GM12878 (cell line): ENCODE results near the gene MED19. TPM values are rescaled to one million over a fixed set of nuclear protein-coding genes. Genes with fewer than 3 reads are reported as not detected.
A peak's percentile ranks its signal among the peaks of the same experiment; 100 is the strongest.

Experiments used
- CHD4 ChIP-seq: fragments of 200-600 bp; sonication (generic); IDR thresholded peaks from 2 replicates; pipeline ENCODE4 v1.6.1; 2016; ENCODE audit warnings: mild to moderate bottlenecking
- EP300 ChIP-seq, 2 experiments: fragments of 150-350 bp in 1 of 2; IDR thresholded peaks; 2 replicates each; pipeline ENCODE4 v1.6.1; 2011 to 2012; ENCODE audit warnings: low read depth in 2 of 2, low read length in 2 of 2, borderline replicate concordance in 1 of 2, improper control_type of control experiment in 1 of 2, inconsistent platforms in 1 of 2; ENCODE audit not compliant: control insufficient read depth in 1 of 2
- IRF4 ChIP-seq: IDR thresholded peaks from 2 replicates; pipeline ENCODE4 v1.6.1; 2011; ENCODE audit warnings: low read depth, low read length
- JUND ChIP-seq: IDR thresholded peaks from 2 replicates; pipeline ENCODE4 v1.6.1; 2012; ENCODE audit warnings: low read depth, mild to moderate bottlenecking, low read length, improper control_type of control experiment, moderate library complexity
- MYB ChIP-seq: fragments of 150-350 bp; IDR thresholded peaks from 2 replicates; pipeline ENCODE4 v1.6.1; 2014; ENCODE audit warnings: mild to moderate bottlenecking, low read depth, low read length, borderline replicate concordance
- NBN ChIP-seq: fragments of 450-650 bp; IDR thresholded peaks from 2 replicates; pipeline ENCODE4 v1.6.1; 2016
- NFXL1 ChIP-seq: fragments of 450-650 bp; IDR thresholded peaks from 2 replicates; pipeline ENCODE4 v1.6.1; 2017; ENCODE audit warnings: antibody characterized with exemption, mild to moderate bottlenecking, borderline replicate concordance
- PAX5 ChIP-seq: IDR thresholded peaks from 2 replicates; pipeline ENCODE4 v1.6.1; 2011; ENCODE audit warnings: low read depth, low read length, borderline replicate concordance
- POLR2AphosphoS5 ChIP-seq: IDR thresholded peaks from 2 replicates; pipeline ENCODE4 v1.6.1; 2011; ENCODE audit warnings: mild to moderate bottlenecking, low read length, inconsistent platforms
- RB1 ChIP-seq: fragments of 450-650 bp; formaldehyde crosslinking; IDR thresholded peaks from 2 replicates; pipeline ENCODE4 v1.6.1; 2017; ENCODE audit warnings: mild to moderate bottlenecking, borderline replicate concordance
- STAT1 ChIP-seq: fragments of 450-650 bp; conservative IDR thresholded peaks from 2 replicates; pipeline ENCODE4 v1.6.1; 2014; ENCODE audit warnings: antibody characterized with exemption, mild to moderate bottlenecking
- STAT3 ChIP-seq: IDR thresholded peaks from 2 replicates; pipeline ENCODE4 v1.6.1; 2011; ENCODE audit warnings: low read depth, low read length, improper control_type of control experiment
- SUPT20H ChIP-seq: IDR thresholded peaks from 2 replicates; pipeline ENCODE4 v1.6.1; 2011; ENCODE audit warnings: low read depth, mild to moderate bottlenecking, low read length, moderate library complexity, borderline replicate concordance; ENCODE audit not compliant: control insufficient read depth
- TARDBP ChIP-seq: IDR thresholded peaks from 2 replicates; pipeline ENCODE4 v1.6.1; 2016; ENCODE audit warnings: borderline replicate concordance
- TBL1XR1 ChIP-seq: IDR thresholded peaks from 2 replicates; pipeline ENCODE4 v1.6.1; 2012; ENCODE audit warnings: low read depth, low read length, improper control_type of control experiment
- YY1 ChIP-seq: IDR thresholded peaks from 2 replicates; pipeline ENCODE4 v1.6.1; 2011; ENCODE audit warnings: low read depth, mild to moderate bottlenecking, low read length
- ZSCAN29 ChIP-seq: fragments of 450-650 bp; IDR thresholded peaks from 2 replicates; pipeline ENCODE4 v1.6.1; 2017; ENCODE audit warnings: mild to moderate bottlenecking, moderate library complexity
- polyA plus RNA-seq, 11 experiments: library from polyadenylated mRNA; depleted of rRNA in 4 of 11; unstranded in 6 of 11; stranded (reverse) in 5 of 11; fragments of >200 nt; fragmentation: Nextera tagmentation in 4 of 11; fragmentation: Illumina TruSeq in 1 of 11; extraction: Ambion mirVana in 4 of 11; extraction: Trizol in 1 of 11; gene quantifications; 1 replicate in 1 of 11; 2 replicates in 10 of 11; pipeline versions ENCODE4 v1.2.1 to v1.2.3, GENCODE V29; 2011 to 2016; ENCODE audit warnings: inconsistent platforms in 2 of 11, missing spikeins in 2 of 11, low read depth in 1 of 11
- total RNA-seq, 4 experiments: library from RNA; depleted of rRNA in 3 of 4; stranded (reverse); fragments of >200 nt in 3 of 4; fragmentation: Illumina TruSeq in 1 of 4; extraction: Trizol in 1 of 4; gene quantifications; 2 replicates each; pipeline versions ENCODE4 v1.2.1 to v1.2.3, GENCODE V29; 2013 to 2021
- TF ChIP-seq, protein P1 (sequence below): IDR thresholded peaks from 2 replicates; pipeline ENCODE4 v1.6.1; 2012; ENCODE audit warnings: improper control_type of control experiment, low read depth, low read length; ENCODE audit not compliant: insufficient replicate concordance
- TF ChIP-seq, protein P2 (sequence below): fragments of 450-650 bp; IDR thresholded peaks from 2 replicates; pipeline ENCODE4 v1.6.1; 2017; ENCODE audit warnings: borderline replicate concordance
- TF ChIP-seq, protein P3 (sequence below): IDR thresholded peaks from 2 replicates; pipeline ENCODE4 v1.6.1; 2011; ENCODE audit warnings: low read depth, mild to moderate bottlenecking, low read length, moderate library complexity, borderline replicate concordance; ENCODE audit errors: extremely low read depth
- TF ChIP-seq, protein P4 (sequence below): IDR thresholded peaks from 2 replicates; pipeline ENCODE4 v1.6.1; 2012; ENCODE audit warnings: low read length, inconsistent platforms

Gene MED19
- total and polyA plus RNA-seq, 10 of the 15 experiments (the other 5 are each of a cell fraction or from before 2014, with no cell fraction given): 4.9 to 28.2 (median 17.3) TPM

DNA sequence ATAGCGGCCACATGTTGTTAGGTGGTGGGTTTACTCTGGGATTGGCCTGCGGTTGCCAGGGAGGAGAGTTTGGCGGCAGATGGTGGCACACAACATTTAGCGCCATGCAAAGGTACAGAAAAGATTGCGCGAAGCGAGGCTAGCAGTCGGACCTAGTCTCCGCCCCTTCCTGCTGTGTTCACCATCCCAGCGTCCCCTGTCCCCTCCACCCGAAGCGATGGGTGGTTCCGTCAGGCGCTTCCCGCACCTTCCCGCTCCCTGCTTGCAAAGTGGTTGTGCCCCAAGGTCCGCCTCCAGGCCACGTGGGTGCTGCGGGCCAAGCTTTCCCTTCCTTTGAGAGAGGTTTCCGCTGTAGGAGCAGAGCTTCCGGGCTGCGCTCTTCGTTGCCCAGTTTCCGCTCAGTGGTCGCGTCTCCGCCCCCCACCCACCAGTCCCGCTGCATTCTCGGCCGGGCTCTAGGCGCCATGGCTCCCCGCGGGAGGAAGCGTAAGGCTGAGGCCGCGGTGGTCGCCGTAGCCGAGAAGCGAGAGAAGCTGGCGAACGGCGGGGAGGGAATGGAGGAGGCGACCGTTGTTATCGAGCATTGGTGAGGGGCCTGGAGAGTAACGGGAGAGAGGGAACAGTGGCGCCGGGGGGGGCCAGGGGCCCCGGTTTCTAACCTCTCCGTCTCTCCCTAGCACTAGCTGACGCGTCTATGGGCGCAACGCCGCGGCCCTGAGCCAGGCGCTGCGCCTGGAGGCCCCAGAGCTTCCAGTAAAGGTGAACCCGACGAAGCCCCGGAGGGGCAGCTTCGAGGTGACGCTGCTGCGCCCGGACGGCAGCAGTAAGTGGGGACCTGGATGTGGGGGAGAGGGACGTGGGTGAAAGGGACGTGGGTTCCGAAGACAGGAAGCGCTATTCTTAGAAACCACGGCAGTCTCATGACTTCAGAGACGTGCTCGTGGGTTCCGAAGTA, 29.4 kb upstream of the MED19 start, which contains the start of gene SELENOH (continued):
- TF ChIP-seq, protein P1, sequence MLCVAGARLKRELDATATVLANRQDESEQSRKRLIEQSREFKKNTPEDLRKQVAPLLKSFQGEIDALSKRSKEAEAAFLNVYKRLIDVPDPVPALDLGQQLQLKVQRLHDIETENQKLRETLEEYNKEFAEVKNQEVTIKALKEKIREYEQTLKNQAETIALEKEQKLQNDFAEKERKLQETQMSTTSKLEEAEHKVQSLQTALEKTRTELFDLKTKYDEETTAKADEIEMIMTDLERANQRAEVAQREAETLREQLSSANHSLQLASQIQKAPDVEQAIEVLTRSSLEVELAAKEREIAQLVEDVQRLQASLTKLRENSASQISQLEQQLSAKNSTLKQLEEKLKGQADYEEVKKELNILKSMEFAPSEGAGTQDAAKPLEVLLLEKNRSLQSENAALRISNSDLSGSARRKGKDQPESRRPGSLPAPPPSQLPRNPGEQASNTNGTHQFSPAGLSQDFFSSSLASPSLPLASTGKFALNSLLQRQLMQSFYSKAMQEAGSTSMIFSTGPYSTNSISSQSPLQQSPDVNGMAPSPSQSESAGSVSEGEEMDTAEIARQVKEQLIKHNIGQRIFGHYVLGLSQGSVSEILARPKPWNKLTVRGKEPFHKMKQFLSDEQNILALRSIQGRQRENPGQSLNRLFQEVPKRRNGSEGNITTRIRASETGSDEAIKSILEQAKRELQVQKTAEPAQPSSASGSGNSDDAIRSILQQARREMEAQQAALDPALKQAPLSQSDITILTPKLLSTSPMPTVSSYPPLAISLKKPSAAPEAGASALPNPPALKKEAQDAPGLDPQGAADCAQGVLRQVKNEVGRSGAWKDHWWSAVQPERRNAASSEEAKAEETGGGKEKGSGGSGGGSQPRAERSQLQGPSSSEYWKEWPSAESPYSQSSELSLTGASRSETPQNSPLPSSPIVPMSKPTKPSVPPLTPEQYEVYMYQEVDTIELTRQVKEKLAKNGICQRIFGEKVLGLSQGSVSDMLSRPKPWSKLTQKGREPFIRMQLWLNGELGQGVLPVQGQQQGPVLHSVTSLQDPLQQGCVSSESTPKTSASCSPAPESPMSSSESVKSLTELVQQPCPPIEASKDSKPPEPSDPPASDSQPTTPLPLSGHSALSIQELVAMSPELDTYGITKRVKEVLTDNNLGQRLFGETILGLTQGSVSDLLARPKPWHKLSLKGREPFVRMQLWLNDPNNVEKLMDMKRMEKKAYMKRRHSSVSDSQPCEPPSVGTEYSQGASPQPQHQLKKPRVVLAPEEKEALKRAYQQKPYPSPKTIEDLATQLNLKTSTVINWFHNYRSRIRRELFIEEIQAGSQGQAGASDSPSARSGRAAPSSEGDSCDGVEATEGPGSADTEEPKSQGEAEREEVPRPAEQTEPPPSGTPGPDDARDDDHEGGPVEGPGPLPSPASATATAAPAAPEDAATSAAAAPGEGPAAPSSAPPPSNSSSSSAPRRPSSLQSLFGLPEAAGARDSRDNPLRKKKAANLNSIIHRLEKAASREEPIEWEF: peak; percentile 33
- TF ChIP-seq EP300 (IDR thresholded peaks at IDR 0.05; ENCODE audit: borderline replicate concordance in 1 of 2, control insufficient read depth in 1 of 2, low read depth in 2 of 2, low read length in 2 of 2) (peak in 1 of 2 experiments; percentile 51; a peak in 1 of 4 replicates), SUPT20H (no peak), STAT3 (no peak), JUND (peak; percentile 91), MYB (no peak), NBN (peak; percentile 96), TBL1XR1 (peak; percentile 73), CHD4 (no peak), STAT1 (no peak; the same call in 1 of the 2 replicates), ZSCAN29 (no peak), NFXL1 (no peak), PAX5 (peak; percentile 63; the same call in 1 of the 2 replicates), POLR2AphosphoS5 (peak; percentile 95), TARDBP (0 out of 2 replicates have a peak, but pooled peaks have one; percentile 76), RB1 (peak; percentile 97; the same call in 1 of the 2 replicates), IRF4 (peak; percentile 94), YY1 (peak; percentile 89)
- TF ChIP-seq, protein P2, sequence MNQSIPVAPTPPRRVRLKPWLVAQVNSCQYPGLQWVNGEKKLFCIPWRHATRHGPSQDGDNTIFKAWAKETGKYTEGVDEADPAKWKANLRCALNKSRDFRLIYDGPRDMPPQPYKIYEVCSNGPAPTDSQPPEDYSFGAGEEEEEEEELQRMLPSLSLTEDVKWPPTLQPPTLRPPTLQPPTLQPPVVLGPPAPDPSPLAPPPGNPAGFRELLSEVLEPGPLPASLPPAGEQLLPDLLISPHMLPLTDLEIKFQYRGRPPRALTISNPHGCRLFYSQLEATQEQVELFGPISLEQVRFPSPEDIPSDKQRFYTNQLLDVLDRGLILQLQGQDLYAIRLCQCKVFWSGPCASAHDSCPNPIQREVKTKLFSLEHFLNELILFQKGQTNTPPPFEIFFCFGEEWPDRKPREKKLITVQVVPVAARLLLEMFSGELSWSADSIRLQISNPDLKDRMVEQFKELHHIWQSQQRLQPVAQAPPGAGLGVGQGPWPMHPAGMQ: peak; percentile 66
- TF ChIP-seq, protein P3, sequence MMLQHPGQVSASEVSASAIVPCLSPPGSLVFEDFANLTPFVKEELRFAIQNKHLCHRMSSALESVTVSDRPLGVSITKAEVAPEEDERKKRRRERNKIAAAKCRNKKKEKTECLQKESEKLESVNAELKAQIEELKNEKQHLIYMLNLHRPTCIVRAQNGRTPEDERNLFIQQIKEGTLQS: no peak
- TF ChIP-seq, protein P4, sequence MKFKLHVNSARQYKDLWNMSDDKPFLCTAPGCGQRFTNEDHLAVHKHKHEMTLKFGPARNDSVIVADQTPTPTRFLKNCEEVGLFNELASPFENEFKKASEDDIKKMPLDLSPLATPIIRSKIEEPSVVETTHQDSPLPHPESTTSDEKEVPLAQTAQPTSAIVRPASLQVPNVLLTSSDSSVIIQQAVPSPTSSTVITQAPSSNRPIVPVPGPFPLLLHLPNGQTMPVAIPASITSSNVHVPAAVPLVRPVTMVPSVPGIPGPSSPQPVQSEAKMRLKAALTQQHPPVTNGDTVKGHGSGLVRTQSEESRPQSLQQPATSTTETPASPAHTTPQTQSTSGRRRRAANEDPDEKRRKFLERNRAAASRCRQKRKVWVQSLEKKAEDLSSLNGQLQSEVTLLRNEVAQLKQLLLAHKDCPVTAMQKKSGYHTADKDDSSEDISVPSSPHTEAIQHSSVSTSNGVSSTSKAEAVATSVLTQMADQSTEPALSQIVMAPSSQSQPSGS: 0 out of 2 replicates have a peak, but pooled peaks have one; percentile 41
